Ammon's horn (tissue), 1 donor: ENCODE results near the gene DOCK4.
"Not testable (repeated sequence)": the region's sequence is repeated elsewhere in the genome, so short reads cannot be mapped to it uniquely, and the experiment has no call there.

ENCODE experiments used
- DNase-seq: peaks from one replicate; pipeline ENCODE4 v3.0.0-alpha.2; 2016; ENCODE audit warnings: low spot score

Gene DOCK4

GRCh38 chr7:112136271-112137008 is 69.8 kb downstream of the DOCK4 start:
- no peak for DNase-seq

- DNase-seq: no peak
These were observed 70.4 kb downstream of the DOCK4 start for GRCh38 chr7:112135815-112136214.

- no peak for DNase-seq
These were observed 72.2 kb downstream of the DOCK4 start for GRCh38 chr7:112134039-112134438.

GRCh38 chr7:112133328-112133727 is 72.9 kb downstream of the DOCK4 start:
- DNase-seq: no peak

- DNase-seq: no peak
These were observed 74.0 kb downstream of the DOCK4 start for GRCh38 chr7:112132051-112132694.

- no peak for DNase-seq
These were observed 75.3 kb downstream of the DOCK4 start for GRCh38 chr7:112130729-112131410.

- no peak for DNase-seq
These were observed 76.4 kb downstream of the DOCK4 start for GRCh38 chr7:112129655-112130323.

- DNase-seq: not testable (repeated sequence)
These were observed 77.5 kb downstream of the DOCK4 start for GRCh38 chr7:112128461-112129425.

GRCh38 chr7:112128041-112128440 is 78.2 kb downstream of the DOCK4 start:
- DNase-seq: not testable (repeated sequence)

GRCh38 chr7:112125250-112125649 is 80.9 kb downstream of the DOCK4 start:
- peak; percentile 74 for DNase-seq

- no peak for DNase-seq
These were observed 82.0 kb downstream of the DOCK4 start for GRCh38 chr7:112124061-112124766.

- no peak for DNase-seq
These were observed 83.4 kb downstream of the DOCK4 start for GRCh38 chr7:112122798-112123197.

GRCh38 chr7:112122144-112122543 is 84.1 kb downstream of the DOCK4 start:
- no peak for DNase-seq

- no peak for DNase-seq
These were observed 84.9 kb downstream of the DOCK4 start for GRCh38 chr7:112121318-112121717.

- DNase-seq: no peak
These were observed 85.4 kb downstream of the DOCK4 start for GRCh38 chr7:112120696-112121217.

- DNase-seq: no peak
These were observed 87.3 kb downstream of the DOCK4 start for GRCh38 chr7:112118581-112119566.

GRCh38 chr7:112116894-112117293 is 89.3 kb downstream of the DOCK4 start:
- DNase-seq: no peak

- no peak for DNase-seq
These were observed 89.8 kb downstream of the DOCK4 start for GRCh38 chr7:112116358-112116757.

GRCh38 chr7:112115880-112116279 is 90.3 kb downstream of the DOCK4 start:
- DNase-seq: no peak
